GM23338 (cell line): ENCODE data around the gene FGFR2. TPM values are rescaled to one million over a fixed set of nuclear protein-coding genes. Genes with fewer than 3 reads are reported as not detected.

Source experiments
- ATAC-seq: fragments of 200-7000 bp; cut with Tn5 transposase; 3 replicates; pipeline ENCODE4 v1.9.1; 2020
- DNase-seq: peaks from one replicate; pipeline ENCODE4 v3.0.0-alpha.2; 2015; ENCODE audit warnings: low spot score
- H2AFZ ChIP-seq: fragments of 200-600 bp; sonication (generic); 2 replicates; pipeline ENCODE4 v1.8.0; 2016; ENCODE audit warnings: antibody characterized with exemption, mild to moderate bottlenecking, moderate library complexity
- H3F3A ChIP-seq: fragments of 200-600 bp; sonication (generic); replicated peaks from 2 replicates; pipeline ENCODE4 v1.8.0; 2017; ENCODE audit warnings: antibody characterized with exemption, mixed run types, low read depth
- H3K27ac ChIP-seq: fragments of 200-600 bp; sonication (generic); 2 replicates; pipeline ENCODE4 v1.6.1; 2016; ENCODE audit warnings: low read depth
- H3K27me3 ChIP-seq: fragments of 200-600 bp; sonication (generic); 2 replicates; pipeline ENCODE4 v1.8.0; 2016; ENCODE audit warnings: mild to moderate bottlenecking, mixed run types, moderate library complexity; ENCODE audit not compliant: insufficient read depth
- H3K36me3 ChIP-seq: fragments of 200-600 bp; sonication (generic); 2 replicates; pipeline ENCODE4 v1.8.0; 2016; ENCODE audit warnings: mild to moderate bottlenecking; ENCODE audit not compliant: insufficient read depth
- H3K4me1 ChIP-seq: fragments of 200-600 bp; sonication (generic); 2 replicates; pipeline ENCODE4 v1.8.0; 2016; ENCODE audit warnings: mild to moderate bottlenecking, moderate library complexity; ENCODE audit not compliant: insufficient read depth
- H3K4me2 ChIP-seq: fragments of 200-600 bp; sonication (generic); 2 replicates; pipeline ENCODE4 v1.7.1; 2017; ENCODE audit warnings: mixed run types
- H3K4me3 ChIP-seq: fragments of 200-600 bp; sonication (generic); 2 replicates; pipeline ENCODE4 v1.6.1; 2016; ENCODE audit warnings: mixed run types
- H3K79me2 ChIP-seq: fragments of 200-600 bp; sonication (generic); replicated peaks from 2 replicates; pipeline ENCODE4 v1.8.0; 2017; ENCODE audit warnings: mild to moderate bottlenecking; ENCODE audit not compliant: insufficient read depth
- H3K9me2 ChIP-seq: fragments of 200-600 bp; sonication (generic); 2 replicates; pipeline ENCODE4 v1.8.0; 2017; ENCODE audit not compliant: insufficient read depth
- H4K20me1 ChIP-seq: fragments of 200-600 bp; sonication (generic); replicated peaks from 2 replicates; pipeline ENCODE4 v1.8.0; 2017; ENCODE audit warnings: mild to moderate bottlenecking; ENCODE audit not compliant: insufficient read depth
- H3K27ac Mint-ChIP-seq: 2 replicates; pipeline ENCODE4 v1.8.0; 2020; ENCODE audit warnings: inconsistent platforms, mild to moderate bottlenecking, moderate library complexity, mixed read lengths
- H3K27me3 Mint-ChIP-seq: 3 replicates; pipeline ENCODE4 v1.8.0; 2022; ENCODE audit warnings: low read depth, mild to moderate bottlenecking, moderate library complexity, mixed read lengths, inconsistent platforms; ENCODE audit not compliant: insufficient read depth, poor library complexity
- H3K36me3 Mint-ChIP-seq: 3 replicates; pipeline ENCODE4 v1.8.0; 2021; ENCODE audit warnings: low read depth, mild to moderate bottlenecking, inconsistent platforms, moderate library complexity, mixed read lengths
- H3K4me1 Mint-ChIP-seq: 3 replicates; pipeline ENCODE4 v1.8.0; 2020; ENCODE audit warnings: mild to moderate bottlenecking, inconsistent platforms, mixed read lengths
- H3K4me3 Mint-ChIP-seq: 3 replicates; pipeline ENCODE4 v1.8.0; 2021; ENCODE audit warnings: moderate library complexity, mild to moderate bottlenecking, inconsistent platforms, mixed read lengths
- H3K9me3 Mint-ChIP-seq: 3 replicates; pipeline ENCODE4 v1.8.0; 2020; ENCODE audit warnings: moderate library complexity, mild to moderate bottlenecking, inconsistent platforms, mixed read lengths
- NANOG ChIP-seq: IDR thresholded peaks from 2 replicates; pipeline ENCODE4 v1.6.1; 2016; ENCODE audit warnings: antibody characterized with exemption, borderline replicate concordance
- ZNF114 ChIP-seq: fragments of 250-450 bp; sonication (Bioruptor Pico); IDR thresholded peaks from 2 replicates; pipeline ENCODE4 v1.5.0; 2020; ENCODE audit warnings: mild to moderate bottlenecking, moderate library complexity
- polyA plus RNA-seq: library from polyadenylated mRNA; unstranded; fragments of >200 nt; fragmentation: Nextera tagmentation; extraction: Ambion mirVana; gene quantifications from 2 replicates; pipeline ENCODE4 v1.2.1, GENCODE V29; 2016
- total RNA-seq: library from RNA; depleted of rRNA; stranded (reverse); fragments of >200 nt; shearing (Covaris generic); gene quantifications from 2 replicates; pipeline ENCODE4 v1.2.3, GENCODE V29; 2014
- TF ChIP-seq, protein P1 (sequence below): IDR thresholded peaks from one replicate; pipeline ENCODE4 v1.6.1; 2018; ENCODE audit warnings: antibody characterized with exemption; ENCODE audit not compliant: unreplicated experiment
- TF ChIP-seq, protein P2 (sequence below): fragments of 250-450 bp; sonication (Bioruptor Pico); IDR thresholded peaks from 2 replicates; pipeline ENCODE4 v1.5.0; 2020; ENCODE audit warnings: mild to moderate bottlenecking, moderate library complexity

FGFR2 gene
- total and polyA plus RNA-seq, 2 experiments from 2014 or later: 31.1 to 106 TPM

DNA sequence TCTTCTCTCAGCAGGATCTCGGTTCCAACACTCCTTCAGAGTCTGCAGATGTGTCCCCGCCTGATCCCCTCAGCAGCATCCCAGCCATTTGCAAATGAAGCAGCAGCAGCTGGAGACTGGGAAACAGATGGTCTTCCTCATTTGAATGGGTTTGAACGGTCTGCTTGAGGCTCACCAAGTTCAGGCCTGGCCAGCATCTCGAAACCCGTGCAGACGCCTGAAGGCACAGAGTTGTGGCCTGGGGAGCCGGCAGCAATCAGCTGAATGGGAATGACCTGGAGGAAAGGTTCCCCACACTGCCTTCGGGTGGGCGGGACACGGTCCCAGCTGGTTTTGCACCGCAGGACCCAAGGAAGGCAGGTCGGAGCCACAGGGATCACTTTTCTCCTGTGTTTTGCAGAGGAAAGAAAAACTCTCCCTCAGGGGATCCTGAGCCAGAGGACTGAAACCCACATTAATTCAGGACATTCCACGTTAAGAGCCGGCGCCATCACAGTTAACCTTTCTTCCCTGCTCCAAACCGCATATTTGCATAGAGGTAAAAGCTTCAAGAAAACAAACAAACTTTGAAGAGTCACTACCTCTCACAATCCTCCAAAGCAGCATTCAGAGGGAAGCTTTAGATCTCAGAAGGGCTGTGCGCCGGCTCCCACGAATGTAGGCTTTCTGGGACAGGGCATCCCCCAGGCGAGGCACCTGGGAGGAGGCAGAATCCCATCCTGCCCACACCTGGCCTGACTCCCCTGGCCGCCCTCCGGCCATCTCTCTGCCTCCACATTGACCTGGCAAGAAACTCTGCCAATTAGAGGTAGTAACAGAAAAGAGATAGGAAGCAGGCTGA lies 17.7 kb downstream of the FGFR2 start:
- peak; percentile 80 for ATAC-seq

More for the DNA sequence above, 17.7 kb downstream of the FGFR2 start:
- TF ChIP-seq, protein P1, sequence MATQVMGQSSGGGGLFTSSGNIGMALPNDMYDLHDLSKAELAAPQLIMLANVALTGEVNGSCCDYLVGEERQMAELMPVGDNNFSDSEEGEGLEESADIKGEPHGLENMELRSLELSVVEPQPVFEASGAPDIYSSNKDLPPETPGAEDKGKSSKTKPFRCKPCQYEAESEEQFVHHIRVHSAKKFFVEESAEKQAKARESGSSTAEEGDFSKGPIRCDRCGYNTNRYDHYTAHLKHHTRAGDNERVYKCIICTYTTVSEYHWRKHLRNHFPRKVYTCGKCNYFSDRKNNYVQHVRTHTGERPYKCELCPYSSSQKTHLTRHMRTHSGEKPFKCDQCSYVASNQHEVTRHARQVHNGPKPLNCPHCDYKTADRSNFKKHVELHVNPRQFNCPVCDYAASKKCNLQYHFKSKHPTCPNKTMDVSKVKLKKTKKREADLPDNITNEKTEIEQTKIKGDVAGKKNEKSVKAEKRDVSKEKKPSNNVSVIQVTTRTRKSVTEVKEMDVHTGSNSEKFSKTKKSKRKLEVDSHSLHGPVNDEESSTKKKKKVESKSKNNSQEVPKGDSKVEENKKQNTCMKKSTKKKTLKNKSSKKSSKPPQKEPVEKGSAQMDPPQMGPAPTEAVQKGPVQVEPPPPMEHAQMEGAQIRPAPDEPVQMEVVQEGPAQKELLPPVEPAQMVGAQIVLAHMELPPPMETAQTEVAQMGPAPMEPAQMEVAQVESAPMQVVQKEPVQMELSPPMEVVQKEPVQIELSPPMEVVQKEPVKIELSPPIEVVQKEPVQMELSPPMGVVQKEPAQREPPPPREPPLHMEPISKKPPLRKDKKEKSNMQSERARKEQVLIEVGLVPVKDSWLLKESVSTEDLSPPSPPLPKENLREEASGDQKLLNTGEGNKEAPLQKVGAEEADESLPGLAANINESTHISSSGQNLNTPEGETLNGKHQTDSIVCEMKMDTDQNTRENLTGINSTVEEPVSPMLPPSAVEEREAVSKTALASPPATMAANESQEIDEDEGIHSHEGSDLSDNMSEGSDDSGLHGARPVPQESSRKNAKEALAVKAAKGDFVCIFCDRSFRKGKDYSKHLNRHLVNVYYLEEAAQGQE: no peak
- TF ChIP-seq NANOG (peak; percentile 76), ZNF114 (CRISPR knock-in tag) (peak; percentile 60; the same call in 1 of the 2 replicates)
- TF ChIP-seq, protein P2, sequence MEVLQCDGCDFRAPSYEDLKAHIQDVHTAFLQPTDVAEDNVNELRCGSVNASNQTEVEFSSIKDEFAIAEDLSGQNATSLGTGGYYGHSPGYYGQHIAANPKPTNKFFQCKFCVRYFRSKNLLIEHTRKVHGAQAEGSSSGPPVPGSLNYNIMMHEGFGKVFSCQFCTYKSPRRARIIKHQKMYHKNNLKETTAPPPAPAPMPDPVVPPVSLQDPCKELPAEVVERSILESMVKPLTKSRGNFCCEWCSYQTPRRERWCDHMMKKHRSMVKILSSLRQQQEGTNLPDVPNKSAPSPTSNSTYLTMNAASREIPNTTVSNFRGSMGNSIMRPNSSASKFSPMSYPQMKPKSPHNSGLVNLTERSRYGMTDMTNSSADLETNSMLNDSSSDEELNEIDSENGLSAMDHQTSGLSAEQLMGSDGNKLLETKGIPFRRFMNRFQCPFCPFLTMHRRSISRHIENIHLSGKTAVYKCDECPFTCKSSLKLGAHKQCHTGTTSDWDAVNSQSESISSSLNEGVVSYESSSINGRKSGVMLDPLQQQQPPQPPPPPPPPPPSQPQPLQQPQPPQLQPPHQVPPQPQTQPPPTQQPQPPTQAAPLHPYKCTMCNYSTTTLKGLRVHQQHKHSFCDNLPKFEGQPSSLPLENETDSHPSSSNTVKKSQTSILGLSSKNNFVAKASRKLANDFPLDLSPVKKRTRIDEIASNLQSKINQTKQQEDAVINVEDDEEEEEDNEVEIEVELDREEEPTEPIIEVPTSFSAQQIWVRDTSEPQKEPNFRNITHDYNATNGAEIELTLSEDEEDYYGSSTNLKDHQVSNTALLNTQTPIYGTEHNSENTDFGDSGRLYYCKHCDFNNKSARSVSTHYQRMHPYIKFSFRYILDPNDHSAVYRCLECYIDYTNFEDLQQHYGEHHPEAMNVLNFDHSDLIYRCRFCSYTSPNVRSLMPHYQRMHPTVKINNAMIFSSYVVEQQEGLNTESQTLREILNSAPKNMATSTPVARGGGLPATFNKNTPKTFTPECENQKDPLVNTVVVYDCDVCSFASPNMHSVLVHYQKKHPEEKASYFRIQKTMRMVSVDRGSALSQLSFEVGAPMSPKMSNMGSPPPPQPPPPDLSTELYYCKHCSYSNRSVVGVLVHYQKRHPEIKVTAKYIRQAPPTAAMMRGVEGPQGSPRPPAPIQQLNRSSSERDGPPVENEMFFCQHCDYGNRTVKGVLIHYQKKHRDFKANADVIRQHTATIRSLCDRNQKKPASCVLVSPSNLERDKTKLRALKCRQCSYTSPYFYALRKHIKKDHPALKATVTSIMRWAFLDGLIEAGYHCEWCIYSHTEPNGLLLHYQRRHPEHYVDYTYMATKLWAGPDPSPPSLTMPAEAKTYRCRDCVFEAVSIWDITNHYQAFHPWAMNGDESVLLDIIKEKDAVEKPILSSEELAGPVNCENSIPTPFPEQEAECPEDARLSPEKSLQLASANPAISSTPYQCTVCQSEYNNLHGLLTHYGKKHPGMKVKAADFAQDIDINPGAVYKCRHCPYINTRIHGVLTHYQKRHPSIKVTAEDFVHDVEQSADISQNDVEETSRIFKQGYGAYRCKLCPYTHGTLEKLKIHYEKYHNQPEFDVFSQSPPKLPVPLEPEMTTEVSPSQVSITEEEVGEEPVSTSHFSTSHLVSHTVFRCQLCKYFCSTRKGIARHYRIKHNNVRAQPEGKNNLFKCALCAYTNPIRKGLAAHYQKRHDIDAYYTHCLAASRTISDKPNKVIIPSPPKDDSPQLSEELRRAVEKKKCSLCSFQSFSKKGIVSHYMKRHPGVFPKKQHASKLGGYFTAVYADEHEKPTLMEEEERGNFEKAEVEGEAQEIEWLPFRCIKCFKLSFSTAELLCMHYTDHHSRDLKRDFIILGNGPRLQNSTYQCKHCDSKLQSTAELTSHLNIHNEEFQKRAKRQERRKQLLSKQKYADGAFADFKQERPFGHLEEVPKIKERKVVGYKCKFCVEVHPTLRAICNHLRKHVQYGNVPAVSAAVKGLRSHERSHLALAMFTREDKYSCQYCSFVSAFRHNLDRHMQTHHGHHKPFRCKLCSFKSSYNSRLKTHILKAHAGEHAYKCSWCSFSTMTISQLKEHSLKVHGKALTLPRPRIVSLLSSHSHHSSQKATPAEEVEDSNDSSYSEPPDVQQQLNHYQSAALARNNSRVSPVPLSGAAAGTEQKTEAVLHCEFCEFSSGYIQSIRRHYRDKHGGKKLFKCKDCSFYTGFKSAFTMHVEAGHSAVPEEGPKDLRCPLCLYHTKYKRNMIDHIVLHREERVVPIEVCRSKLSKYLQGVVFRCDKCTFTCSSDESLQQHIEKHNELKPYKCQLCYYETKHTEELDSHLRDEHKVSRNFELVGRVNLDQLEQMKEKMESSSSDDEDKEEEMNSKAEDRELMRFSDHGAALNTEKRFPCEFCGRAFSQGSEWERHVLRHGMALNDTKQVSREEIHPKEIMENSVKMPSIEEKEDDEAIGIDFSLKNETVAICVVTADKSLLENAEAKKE (CRISPR knock-in tag): peak; percentile 98
- Histone ChIP-seq H3F3A (peaks cover 24% of the 10 kb centered on the region), H3K9me2 (peaks cover 6% of the 10 kb centered on the region; the same call in 1 of the 2 replicates), H3K27me3 (no peaks in the 10 kb centered on the region), H3K27ac (peak overlapping the region; percentile 98), H3K79me2 (peaks cover 83% of the 10 kb centered on the region), H3K4me3 (peak overlapping the region; percentile 45), H3K4me2 (peak overlapping the region; percentile 78), H2AFZ (no peak overlapping the region), H3K4me1 (peaks cover 65% of the 10 kb centered on the region), H3K36me3 (peaks cover 2% of the 10 kb centered on the region; the same call in 1 of the 2 replicates), H4K20me1 (peaks cover 58% of the 10 kb centered on the region)
- H3K9me3 Mint-ChIP-seq: no peaks in the 10 kb centered on the region
- peak overlapping the region; percentile 61 for H3K4me3 Mint-ChIP-seq
- peaks cover 18% of the 10 kb centered on the region for H3K27me3 Mint-ChIP-seq
- peaks cover 81% of the 10 kb centered on the region for H3K4me1 Mint-ChIP-seq
- DNase-seq: peak; percentile 90
- H3K27ac Mint-ChIP-seq: peak overlapping the region; percentile 96
- H3K36me3 Mint-ChIP-seq: peaks cover 49% of the 10 kb centered on the region
